ENCODE measurements around the gene ZNF469.

GRCh38 chr16:88349153-88349902 is 33.4 kb upstream of the ZNF469 start:
- TF ChIP-seq CTCF (IDR thresholded peaks at IDR 0.05; ENCODE audit: extremely low read depth in 1 of 2, insufficient read depth in 1 of 2, low read depth in 1 of 2, low read length in 2 of 2) (no peak), POLR2AphosphoS5 (IDR thresholded peaks at IDR 0.05; ENCODE audit: insufficient read depth, low read depth, low read length) (no peak), POLR2A (IDR thresholded peaks at IDR 0.05; ENCODE audit: low read depth, low read length) (no peak), JUN (IDR thresholded peaks at IDR 0.05; ENCODE audit: borderline replicate concordance, insufficient read depth, insufficient read length, low read depth) (no peak), EZH2 (IDR thresholded peaks at IDR 0.05; ENCODE audit: borderline replicate concordance, low read depth, low read length, severe bottlenecking) (no peak), GATA2 (IDR thresholded peaks at IDR 0.05; ENCODE audit: insufficient read depth, insufficient read length, low read depth, low read length) (no peak), MAX (IDR thresholded peaks at IDR 0.05; ENCODE audit: insufficient read depth, insufficient read length) (no peak), MYC (IDR thresholded peaks at IDR 0.05; ENCODE audit: low read depth, low read length) (no peak), FOS (IDR thresholded peaks at IDR 0.05; ENCODE audit: borderline replicate concordance, insufficient read depth, low read length) (no peak)
